ENCODE measurements around the gene PDSS2.

DNA sequence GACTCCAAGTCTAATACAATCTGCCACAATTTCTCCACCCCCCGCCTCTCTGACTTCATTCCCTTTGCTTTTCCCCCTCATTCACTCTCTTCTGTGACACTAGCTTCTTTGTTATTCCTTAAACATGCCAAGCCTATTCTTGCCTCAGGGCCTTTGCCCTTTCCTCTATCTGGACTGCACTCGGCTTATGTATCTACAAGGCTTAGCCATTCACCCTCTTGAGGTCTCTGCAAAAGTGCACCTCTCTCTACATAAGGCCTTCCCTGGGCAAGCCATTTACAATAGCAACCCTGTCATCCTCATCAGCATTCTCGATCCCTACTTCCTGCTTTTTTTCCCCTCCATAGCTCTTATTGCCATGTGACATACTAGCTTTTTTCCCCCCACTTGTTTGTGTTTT is 168.9 kb downstream of the PDSS2 start:
- TF ChIP-seq POLR2A (IDR thresholded peaks at IDR 0.05) (no peak), EP300 (IDR thresholded peaks at IDR 0.05) (no peak)
- TF ChIP-seq, protein P1, sequence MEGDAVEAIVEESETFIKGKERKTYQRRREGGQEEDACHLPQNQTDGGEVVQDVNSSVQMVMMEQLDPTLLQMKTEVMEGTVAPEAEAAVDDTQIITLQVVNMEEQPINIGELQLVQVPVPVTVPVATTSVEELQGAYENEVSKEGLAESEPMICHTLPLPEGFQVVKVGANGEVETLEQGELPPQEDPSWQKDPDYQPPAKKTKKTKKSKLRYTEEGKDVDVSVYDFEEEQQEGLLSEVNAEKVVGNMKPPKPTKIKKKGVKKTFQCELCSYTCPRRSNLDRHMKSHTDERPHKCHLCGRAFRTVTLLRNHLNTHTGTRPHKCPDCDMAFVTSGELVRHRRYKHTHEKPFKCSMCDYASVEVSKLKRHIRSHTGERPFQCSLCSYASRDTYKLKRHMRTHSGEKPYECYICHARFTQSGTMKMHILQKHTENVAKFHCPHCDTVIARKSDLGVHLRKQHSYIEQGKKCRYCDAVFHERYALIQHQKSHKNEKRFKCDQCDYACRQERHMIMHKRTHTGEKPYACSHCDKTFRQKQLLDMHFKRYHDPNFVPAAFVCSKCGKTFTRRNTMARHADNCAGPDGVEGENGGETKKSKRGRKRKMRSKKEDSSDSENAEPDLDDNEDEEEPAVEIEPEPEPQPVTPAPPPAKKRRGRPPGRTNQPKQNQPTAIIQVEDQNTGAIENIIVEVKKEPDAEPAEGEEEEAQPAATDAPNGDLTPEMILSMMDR (IDR thresholded peaks at IDR 0.05): no peak

Data from gastroesophageal sphincter (tissue), 3 donors.